NCI-H187 (cell line): Measurements from ENCODE around the gene HOXC5.

Experiments used
- DNase-seq, 2 experiments: peaks; one replicate each; lab custom pipeline; 2025; lab: John Stamatoyannopoulos, UW

HOXC5 gene

DNA sequence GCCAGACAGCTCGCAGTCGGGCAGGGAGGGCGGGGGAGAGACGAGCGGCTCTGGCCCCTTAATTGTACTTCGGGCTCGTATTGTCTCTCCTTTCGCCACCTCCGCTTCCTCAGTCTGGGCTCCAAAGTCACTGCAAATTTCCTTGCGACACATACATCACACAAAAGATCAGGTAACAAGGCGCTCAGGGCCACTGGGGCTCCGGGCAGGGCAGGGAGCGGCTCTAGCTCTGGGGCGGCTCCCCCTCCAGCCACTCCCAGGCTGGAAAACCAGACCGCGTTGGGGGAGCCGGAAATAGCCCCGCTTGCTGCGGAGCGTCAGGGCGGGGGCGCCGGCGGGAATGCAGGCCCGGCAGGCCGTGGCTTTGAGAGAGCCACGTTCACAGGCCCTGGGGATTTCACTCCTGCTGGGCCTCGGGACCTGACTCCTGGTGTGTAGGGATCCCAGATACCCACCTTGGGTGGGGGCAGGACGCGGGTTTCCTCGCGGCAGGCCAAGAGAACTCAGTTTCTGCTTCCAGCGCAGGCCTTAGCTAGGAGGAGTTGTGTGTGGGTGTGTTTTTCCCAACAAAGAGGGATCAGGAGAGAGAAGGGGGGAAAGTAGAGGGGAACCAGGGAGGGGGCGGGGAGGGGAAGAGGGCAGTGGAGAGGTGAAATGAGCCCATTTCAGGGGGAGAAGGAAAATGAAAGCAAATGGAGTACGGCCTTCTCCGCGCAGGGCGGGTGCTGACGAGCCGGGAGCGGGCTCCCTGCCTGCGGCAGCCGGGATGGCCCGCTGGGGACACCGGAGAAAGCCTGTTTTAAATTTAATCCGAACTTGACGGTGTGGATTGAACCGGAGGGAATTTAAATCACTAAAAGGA is 37.2 kb upstream of the HOXC5 start:
- peak; percentile 60 to 64 for DNase-seq

DNA sequence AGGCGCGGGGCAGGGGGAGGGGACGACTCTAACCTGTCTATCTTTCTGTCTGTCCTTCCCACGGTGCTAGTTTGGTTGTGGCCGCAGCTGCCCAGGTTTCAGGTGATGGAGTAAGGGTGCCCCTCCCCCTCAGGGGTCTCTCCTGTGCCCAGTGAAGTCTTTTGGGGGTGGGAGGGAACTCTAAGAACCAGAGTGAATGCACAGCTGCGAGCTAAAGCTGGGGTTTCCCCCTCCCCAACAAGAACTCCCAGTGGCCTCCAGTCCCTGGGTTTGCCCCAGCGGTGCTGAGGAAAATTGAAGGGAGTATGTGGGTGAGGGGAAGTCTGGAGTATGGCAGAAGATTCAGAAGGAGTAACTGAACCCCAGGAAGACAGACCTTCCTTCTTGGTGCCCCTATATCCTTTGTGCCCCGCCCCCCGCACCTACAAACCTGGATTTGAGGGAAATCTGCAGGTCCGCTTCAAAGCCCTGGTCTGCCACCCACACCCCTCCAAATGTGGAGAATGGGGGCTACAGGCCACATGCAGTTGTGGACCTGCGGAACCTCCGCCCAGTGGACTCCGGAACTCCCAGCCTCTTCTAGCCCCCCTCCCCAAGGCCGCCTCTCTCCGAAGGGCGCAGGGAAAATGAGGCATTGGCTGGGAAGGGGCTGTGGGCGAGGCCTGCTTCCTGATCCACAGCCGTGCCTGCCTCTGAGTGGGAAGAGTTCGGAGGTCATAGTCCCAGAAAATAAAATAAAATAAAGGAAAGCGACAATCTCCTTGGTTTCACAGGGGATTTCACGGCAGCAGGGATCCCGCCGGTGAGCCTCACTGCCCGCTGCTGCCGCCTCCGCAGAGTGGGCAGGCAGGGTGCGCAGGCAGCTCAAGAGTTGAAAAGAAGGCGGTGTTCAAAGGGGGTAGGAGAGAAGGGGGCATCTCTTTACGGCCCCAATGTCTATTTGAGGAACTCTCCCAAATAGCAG is 36.3 kb upstream of the HOXC5 start:
- DNase-seq = peak in 1 of 2 experiments; percentile 56

DNA sequence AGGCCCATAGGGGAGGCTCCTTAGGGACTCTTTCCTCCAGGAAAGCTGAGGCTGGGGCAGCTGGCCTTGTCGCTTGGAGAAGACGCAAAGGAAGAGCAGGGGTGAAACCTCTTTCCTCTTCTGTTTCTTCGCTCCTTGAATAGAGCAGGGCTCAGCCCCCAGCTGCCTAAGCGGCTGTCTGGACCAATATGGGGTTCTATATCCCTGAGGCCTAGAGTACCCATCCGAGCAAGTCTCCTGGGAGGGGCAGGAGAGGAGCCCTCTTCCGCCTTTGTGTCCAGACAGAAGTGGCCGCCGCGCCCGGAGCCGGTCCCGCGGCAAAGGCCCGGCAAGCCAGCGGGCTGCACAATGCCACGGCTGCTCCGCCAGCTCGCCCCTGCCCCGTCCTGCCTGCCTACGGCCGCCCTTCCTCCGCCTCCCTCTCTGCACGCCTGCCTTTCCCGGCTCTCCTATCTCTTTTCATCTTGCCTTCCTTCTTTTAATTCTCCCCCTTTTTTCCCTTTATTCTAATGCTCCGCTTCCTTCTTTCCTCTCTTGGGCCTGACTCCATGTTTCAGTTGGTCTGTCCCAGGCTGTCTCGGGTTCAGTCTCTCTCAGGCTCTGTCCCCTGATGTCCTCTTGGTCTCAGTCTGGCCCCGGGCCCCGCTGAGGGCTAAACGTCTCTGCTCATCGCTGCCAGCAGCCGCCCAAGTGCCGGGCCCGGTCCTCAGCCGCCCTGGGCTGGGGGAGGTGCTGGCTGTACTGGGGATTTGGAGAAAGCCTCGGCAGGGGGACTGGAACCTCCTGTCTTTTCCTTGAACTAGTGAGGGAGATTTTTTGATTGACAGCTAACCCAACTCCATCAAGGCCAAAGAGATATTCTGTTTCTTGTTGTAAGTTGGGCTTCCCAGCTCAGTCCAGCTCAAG is 35.4 kb upstream of the HOXC5 start:
- DNase-seq = peak; percentile 23 to 67

DNA sequence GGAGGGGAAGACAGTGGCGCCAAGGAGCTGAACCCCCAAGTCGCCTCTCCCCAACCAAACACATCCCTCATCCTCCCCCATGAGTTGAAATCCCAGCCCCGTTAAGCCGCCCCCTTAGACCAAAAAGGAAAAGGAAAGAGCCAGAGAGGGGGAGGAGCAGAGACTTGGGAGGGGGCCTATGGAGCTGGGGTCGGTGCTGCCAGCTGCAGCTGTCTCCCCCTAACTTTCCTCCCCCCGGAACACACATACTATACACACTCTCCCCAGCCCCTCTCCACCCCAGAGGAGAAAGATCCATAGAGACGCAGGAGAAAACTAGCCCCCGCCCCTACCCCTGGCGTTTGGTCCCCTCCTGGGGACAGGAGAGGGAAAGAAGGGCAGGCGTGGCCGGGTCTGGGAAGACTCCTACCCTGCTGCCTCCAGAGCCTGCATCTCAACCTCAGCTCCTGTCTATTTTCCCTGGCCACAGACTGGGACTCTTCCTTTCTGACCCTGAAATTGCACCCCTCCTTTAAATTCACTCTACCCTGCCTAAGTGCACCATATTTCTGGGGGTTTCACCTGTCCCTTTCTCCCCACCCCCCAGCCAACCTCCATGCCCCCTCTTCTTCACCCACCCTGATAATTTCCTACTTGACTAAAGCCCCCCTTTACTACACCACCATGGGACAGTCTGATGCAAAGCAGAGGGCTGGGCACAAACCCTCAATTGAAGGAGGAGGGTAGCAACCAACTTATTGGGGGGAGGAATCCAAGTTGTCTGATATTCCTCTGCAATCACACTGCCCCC is 34.5 kb upstream of the HOXC5 start:
- DNase-seq = no peak

DNA sequence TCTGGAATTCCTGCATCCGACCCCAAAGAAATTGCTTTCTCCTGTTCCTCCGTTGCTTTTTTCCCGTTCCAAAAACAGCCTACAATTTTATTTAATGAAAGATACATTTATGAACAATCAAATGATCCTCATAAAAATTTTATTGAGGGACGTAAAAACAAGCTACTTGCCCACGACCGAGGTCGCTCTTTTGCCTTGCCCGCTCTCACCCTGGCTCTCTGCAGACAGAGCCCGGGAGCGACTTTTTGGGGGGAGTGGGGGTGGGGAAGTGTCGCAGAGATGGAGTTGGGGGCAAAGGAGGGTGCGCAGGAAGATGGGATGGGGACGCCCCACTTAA is 34.0 kb upstream of the HOXC5 start:
- DNase-seq = no peak

DNA sequence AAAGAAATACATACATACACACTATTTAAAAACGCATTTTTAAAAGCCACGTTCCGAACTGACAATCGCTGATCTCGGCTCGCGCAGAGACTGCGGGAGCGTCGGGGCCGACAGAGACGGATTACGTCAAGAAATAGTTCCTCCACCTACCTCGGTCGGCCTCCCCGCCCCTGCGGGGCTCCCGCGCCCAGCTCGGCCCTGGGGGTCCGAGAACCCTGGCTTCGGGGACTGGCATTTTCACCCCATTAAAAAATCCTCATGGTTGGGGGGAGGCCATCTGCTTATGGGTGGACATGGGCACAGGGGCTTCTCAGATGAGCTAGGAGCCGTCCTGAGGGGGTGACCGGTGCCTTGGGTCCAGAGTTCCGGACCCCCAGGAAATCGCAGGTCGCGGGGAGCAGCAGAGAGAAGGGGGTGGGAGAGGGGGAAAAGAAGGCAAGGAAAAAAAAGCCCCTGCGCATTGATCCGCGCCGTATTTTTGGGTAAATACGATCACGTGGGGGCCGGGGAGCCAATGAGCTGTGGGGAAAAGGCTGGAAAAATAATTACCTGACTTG is 33.2 kb upstream of the HOXC5 start:
- DNase-seq = peak; percentile 68 to 72

DNA sequence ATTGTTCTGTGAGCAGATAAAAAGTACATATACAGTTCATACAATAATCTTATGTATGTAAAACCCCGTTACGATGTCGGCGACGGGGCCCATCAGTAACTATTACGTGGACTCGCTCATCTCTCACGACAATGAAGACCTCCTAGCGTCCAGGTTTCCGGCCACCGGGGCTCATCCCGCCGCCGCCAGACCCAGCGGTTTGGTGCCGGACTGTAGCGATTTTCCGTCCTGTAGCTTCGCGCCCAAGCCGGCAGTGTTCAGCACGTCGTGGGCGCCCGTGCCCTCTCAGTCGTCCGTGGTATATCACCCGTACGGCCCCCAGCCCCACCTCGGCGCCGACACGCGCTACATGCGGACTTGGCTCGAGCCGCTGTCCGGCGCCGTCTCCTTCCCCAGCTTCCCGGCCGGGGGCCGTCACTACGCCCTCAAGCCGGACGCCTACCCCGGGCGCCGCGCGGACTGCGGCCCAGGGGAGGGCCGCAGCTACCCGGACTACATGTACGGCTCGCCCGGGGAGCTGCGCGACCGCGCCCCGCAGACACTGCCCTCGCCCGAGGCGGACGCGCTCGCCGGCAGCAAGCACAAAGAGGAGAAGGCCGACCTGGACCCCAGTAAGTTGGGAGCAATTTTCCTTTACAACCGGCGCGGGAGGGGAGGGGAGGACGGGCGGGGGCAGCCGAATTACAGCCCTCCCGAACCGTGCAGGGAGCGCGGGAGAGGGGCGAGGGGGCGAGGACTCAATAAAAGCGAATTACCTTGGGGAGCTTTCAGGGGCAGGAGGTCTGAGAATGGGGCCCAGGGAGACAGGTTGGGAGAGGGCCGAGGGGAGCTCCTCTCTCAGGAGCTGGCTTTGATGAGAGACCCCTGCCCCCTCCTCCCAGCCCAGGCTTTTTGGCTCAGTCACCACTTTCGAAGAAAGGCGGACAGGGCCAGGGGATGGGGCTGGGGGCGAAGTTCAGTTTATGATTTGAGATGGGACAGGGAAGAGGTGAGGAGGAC is 32.4 kb upstream of the HOXC5 start, which contains the start of gene HOXC9:
HOXC9 (plus strand) TSS at position 46 of the 999 bp plus-strand sequence; CDS start at position 74, 28 bp downstream.
- DNase-seq = no peak

DNA sequence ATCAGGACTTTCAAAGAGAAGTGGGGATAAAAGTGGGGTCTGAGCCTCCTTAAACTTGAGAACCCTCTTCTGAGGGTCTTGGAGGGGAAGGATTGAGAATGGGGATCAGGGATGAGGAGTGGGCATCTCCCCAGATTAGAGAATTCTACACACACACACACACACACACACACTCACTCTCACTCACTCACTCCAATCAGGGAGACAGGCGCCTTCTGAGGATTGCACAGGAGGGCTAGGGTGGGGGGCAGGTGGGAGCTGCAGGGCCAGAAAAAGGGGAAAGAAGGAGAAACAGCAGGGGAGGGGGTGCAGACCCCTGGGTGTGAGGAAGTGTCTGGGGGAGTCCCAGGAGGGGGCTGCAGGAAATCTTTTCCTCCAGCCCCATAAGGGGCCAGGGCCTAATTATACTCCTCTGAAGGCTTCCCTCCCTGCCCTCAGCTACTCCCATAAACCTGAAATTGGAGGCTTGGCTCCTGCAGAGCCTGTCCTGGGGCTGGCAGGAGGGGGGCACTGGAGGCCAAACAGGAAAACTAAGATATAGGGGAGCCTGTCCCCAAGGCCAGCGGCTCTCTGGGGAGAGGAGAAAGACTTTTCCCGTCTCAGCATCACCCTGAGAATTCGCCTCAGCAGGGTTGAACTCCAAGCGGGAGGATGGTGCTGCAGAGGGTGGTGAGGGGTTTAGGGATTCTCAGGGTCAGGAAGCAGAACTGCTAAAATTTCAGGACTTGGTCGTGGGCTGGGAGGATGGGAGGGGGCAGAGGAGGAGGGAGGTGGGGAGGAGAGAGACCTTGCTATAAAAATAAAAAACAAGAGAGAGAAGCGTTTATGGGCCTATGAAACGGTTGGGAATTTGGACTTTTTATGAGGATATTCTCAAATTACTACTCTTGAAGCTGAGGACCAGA is 31.3 kb upstream of the HOXC5 start:
- DNase-seq = no peak

DNA sequence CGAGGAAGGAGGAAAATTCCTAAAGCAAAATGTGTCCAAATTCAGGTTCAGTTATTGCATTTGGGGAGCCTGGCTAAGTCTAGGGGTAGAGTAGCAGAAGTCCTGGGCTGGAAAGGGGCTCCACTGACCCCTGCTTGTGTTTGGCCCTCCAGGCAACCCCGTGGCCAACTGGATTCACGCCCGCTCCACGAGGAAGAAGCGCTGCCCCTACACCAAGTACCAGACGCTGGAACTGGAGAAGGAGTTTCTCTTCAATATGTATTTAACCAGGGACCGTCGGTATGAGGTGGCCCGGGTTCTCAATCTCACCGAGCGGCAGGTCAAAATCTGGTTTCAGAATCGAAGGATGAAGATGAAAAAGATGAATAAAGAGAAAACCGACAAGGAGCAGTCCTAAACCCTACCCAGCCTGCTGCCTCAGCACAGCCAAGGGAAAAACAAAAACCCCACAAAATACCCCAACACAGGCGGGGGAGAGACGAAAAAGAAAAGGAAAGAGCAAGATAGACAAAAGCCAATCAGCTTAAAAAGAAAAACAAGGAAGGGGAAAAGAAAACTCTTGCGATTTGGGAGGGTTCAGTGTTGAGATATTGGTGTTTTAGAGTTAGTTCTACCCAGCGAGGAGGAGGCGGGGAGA is 30.5 kb upstream of the HOXC5 start:
- no peak for DNase-seq

DNA sequence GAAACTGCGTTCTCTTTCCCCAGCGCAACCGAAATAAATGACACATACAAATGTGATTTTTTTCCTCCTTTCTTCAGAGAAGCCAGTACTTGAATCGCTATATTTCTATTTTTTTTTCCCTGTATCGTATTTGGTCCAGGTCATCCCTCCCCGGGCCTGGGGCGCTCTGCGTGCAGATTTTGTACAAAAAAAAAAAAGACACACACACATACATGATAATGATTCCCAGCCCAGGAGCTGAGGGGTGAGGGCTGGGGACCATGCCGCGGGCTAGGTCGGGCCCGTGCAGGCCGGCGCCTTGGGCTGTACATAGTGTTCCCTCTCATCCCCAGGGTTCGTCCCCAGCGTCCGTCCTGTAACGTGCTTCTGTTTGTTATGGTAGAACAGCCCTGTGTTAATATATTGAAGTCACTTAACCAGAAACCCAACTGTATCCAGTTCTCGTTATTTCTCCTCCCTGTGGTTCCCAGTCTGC is 29.9 kb upstream of the HOXC5 start:
- DNase-seq = no peak

DNA sequence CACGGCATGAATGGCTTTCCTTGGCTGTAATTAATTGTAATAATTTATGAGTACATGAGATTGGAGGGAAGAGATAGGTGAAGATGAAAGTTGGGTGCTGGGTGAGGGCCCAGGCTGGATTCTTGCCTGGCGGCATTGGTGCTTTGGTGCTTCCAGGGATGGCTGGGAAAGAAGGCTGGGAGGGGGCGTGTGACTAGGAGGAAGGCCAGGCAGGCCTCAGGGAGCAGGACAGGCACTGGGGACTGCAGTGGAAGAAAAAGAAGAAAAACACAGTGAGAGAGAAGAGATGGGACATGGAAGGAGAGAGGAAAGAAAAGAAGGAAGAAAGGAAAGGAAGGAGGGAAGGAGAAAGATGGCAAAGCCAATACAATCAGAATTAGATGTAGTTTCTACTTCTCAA is 29.2 kb upstream of the HOXC5 start:
- no peak for DNase-seq

DNA sequence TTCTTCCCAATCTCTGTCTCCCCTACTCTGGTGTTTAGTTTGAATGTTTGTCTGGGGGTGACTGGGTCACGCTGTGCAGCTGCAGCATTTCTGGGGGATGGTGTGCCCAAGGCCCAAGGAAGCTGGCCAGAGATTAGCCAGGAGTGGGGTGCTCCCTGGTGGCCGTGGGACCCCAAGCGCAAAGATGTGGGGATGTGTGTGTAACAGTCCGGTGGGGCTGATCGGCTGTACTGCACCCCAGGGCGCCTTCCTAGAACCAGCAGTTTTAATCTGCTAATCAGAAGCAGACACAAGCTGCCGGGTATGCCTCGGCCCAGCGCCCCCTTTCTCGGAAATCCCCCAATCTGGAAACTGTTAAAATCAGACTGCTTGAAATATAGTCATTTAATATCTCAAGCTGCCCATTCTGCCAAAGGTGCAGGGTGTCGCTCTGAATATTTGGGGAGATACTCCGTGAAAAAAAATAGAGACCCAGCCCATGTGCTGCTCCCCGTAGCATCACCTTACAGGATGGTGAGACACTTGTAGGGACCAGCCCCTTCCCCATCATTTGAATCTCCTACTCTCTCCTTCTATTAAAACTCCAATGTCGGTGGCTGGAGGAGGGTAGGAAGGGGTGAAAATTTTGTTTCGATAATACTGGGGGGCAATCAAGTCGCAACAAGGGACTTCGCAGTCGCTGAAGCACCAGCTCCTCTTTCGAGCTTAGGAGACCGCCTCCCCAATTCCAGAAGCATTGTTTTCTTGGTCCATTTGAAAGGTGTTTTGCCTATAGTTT is 28.6 kb upstream of the HOXC5 start:
- no peak for DNase-seq

DNA sequence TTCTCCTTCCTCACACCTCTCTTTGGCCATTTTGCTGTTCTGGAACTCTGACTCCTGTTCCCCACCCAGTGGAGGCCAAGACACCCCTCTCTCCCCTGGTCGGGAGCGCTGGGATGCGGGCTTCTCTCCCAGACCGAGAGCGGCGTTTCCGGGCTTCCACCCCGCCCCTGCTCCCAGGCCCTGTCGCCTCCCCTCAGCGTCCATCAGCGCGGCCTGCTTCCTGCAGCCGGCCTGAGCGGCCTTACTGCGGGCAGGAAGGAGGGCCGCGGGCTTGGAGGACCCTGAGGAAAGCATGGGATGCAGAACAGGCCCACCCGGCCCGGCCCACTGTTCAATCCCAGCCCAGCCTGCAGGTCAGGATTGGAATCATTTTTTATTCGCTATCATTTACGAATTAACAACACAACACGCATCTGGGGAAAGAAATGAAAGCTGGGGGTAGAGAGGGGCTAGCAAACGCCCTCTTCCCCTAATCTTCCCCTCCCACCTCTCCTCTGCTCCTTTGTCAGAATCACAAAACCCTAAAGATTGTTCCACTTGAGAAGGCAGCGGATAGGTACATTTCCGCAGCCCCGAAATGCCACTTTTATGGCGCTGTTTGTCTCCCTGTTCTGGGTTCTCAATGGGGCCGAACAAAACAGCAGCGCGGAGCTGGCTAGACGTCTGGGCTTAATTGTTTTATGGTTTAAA is 27.9 kb upstream of the HOXC5 start:
- DNase-seq = no peak

DNA sequence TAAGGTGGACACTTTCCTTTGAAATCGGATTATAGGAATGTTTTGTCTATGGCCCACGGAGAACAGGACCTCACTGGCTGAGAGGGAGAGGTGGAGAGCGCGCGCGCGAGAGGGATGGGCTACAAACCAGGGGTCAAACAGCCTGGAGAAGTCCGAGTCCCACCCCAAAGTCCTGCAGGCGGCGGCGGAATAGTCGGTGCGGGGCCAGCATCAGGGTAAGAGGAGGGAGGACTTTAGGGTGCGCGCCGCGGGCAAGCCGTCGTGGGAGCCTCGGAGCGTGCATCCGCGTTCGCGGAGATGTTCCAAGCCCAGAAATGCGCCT is 27.4 kb upstream of the HOXC5 start:
- no peak for DNase-seq

DNA sequence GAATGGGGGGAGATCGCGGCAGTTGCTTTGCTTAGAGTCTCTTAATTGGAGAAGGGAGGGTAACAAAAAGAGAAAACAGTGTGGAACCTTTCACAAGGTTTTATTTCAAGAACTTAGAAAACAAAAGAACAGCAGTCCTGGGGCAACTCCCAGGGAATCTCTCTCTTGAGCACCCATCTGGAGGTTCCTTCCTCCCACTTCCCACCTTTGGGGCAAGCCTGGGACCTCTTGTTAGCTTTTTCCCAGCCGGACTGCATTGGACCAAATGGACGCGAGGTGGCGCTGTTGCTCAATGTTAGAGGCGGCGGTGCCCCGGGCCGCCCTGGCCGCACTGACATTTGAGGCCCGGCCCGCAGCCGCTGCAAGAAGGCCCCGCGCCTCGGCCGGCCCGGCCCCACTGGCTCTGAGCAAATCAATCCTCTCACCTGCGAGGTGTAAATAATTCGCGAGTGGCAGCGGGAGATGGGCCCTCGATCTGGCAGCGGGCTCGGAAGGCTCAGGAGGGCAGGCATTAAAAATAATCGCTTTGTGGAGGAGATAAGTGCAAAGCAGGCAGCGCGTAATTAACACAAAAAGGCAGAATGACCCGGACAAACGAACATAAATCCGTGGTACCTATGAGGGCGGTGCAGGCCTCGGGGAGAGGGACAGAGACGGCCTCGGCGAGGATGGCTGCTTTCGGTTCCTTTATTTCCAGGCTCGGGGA is 26.8 kb upstream of the HOXC5 start:
- peak; percentile 61 to 84 for DNase-seq
